ENCODE results near the gene OSGIN1.

Gene OSGIN1

GRCh38 chr16:83971165-83972130 is 18.4 kb downstream of the OSGIN1 start:
- no peak for DNase-seq (ENCODE audit: low spot score)

DNA sequence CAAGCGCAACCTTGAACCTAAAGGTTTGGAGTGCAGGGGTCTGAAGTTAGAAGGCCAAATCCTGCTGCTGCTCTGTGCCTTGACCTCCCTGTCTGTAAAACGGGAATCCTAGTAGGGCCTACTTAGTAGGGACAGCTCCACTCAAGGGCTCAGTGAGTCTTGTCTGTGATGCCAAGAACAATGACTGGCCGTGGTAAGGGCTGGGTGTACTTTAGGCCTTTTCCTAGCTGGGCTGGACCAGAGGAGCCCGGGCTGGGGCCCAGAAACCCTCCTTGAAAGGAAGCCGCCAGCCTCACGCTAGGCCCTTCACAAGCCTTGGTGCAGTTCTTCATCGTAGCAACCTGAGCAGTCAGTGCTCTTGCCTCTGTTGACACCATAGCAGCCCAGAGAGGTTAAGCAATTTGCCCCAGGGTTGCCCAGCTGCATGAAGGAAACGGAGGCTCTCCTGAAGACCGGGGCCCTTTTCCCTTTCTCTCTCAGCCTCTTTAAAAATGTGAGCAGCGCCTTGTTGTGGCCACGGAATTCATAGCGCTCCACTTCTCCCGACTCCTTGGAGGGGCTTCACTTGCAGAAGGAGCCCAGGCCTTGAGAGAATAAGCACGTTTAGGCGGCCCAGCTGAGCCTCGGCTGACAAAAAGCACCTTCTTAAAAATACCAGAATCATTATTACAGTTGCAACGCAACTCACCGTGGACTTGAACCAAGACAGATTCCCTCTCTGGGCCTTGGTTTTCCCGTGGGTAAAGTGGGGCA is 19.4 kb downstream of the OSGIN1 start:
- no peak for DNase-seq (ENCODE audit: low spot score)

- DNase-seq (ENCODE audit: low spot score): no peak
These were observed 20.0 kb downstream of the OSGIN1 start for GRCh38 chr16:83973077-83973476.

GRCh38 chr16:83973581-83974385 is 20.7 kb downstream of the OSGIN1 start:
- no peak for DNase-seq (ENCODE audit: low spot score)

DNA sequence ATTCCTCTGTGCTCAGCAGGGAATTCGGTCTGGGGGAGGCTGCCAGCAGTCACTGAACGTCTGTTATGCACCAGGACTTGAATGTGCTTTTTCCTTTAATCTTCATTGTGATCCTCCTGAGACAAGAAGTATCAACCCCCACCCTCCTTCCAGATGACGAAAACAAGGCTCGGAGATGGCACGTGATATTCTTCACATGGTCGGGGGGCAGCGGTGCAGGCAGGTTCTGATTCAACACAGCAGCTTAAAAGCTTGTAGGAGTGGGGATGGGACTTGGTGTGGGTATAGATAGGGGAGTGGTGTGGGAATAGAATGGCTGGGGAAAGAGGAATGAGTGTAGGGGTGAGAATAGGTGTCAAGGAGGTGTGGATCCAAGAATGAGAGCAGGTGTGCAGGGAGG is 21.4 kb downstream of the OSGIN1 start:
- no peak for DNase-seq (ENCODE audit: low spot score)

GRCh38 chr16:83975590-83976260 is 22.7 kb downstream of the OSGIN1 start:
- DNase-seq (ENCODE audit: low spot score): no peak

GRCh38 chr16:83977056-83977815 is 24.2 kb downstream of the OSGIN1 start:
- no peak for DNase-seq (ENCODE audit: low spot score)

- no peak for DNase-seq (ENCODE audit: low spot score)
These were observed 25.4 kb downstream of the OSGIN1 start for GRCh38 chr16:83978401-83978904.

DNA sequence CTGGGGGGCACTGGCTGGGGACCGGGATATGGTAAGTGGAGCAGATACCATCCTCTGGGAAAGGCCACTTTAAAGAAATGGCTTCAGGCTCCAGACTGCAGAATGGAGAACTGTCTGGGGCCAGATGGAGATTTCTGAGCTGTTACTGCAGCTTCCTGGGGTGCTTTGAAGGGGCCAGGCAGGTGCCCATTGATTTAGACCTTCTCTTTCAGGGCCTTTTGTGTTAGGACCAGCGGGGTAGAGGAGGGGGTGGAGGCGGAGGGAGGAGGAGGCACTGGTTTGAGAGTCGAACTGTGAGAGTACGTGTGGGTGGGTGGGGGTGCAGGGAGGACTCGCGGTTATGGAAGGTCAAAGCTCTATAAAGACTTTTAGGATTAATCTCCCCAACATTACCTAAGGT is 26.4 kb downstream of the OSGIN1 start:
- no peak for DNase-seq (ENCODE audit: low spot score)

- DNase-seq (ENCODE audit: low spot score): no peak
These were observed 27.8 kb downstream of the OSGIN1 start for GRCh38 chr16:83980794-83981193.

DNA sequence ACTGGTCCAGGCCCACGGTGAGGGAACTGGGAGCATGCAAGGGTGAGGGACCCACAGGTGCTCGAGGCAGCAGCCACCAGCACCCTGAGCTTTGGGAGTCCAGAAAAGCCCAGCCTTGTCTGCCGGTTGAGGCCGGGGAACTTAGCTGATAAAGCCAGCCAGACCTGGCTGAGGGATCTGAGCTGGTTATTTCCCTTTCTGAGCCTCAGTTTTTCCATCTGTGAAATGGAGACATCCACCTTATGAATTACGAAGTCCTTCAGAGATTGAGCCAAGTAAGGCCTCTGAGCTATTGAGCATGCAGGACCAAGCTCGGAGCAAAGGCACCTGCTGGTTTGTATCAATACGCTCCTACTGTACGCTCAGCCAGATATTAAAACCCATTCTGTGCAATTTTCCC is 28.8 kb downstream of the OSGIN1 start:
- DNase-seq (ENCODE audit: low spot score): no peak

DNA sequence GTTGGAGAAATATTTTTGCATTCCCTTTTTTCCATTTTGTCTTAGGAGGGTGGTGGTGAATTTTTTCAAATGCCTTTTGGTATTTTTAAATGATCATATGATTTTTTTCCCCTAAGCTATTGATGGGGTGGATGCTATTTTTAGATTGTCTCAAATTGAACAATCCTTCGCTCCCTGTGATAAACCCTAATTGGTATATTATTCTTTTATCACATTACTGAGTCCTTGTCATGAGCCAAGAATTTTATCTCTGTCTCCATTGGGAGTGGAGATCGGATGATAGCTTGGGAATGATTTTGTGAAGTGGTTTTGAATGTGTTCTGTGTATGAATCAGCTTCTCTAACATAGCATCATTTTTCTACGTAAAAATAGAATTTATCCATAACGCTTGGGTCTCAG is 30.5 kb downstream of the OSGIN1 start:
- DNase-seq (ENCODE audit: low spot score): no peak

GRCh38 chr16:83989300-83989699 is 36.3 kb downstream of the OSGIN1 start:
- no peak for DNase-seq (ENCODE audit: low spot score)

DNA sequence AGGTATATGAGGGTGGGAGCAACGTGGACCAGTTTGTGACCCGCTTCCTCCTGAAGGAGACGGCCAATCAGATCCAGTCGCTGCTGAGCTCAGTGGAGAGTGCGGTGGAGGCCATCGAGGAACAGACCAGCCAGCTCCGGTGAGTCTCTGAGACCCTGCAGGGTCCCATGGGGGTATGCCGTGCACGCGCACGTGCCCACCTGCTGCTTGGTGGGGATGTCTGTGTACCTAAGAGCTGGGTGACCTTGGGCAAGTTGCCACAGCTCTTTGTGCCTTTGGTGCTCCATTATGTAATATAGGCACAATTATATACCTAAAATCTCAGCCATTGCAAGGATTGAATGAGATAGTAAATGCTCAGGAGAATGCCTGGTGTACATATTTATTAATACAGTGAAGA is 37.5 kb downstream of the OSGIN1 start:
- no peak for DNase-seq (ENCODE audit: low spot score)

DNA sequence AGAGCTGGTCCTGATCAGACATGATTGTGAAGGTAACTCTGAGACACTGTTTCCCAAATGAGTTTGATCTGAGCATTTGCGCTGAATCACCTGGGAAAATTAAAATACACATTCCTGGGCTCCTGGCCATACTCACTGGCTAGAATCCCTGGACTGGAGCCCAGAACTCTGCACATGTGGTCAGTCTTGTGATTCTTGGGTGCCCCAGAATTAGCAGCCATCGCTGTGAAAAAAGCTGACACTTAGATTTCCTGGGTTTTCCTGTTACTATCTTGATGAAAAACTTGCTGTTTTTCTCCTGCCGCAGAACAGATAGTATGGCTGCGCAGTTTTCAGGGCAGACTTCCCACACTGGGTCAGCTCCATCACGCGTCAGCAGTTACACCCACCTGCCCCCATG is 39.6 kb downstream of the OSGIN1 start:
- DNase-seq (ENCODE audit: low spot score): no peak

- no peak for DNase-seq (ENCODE audit: low spot score)
These were observed 41.0 kb downstream of the OSGIN1 start for GRCh38 chr16:83994087-83994486.

GRCh38 chr16:83994703-83995102 is 41.7 kb downstream of the OSGIN1 start:
- DNase-seq (ENCODE audit: low spot score): no peak

DNA sequence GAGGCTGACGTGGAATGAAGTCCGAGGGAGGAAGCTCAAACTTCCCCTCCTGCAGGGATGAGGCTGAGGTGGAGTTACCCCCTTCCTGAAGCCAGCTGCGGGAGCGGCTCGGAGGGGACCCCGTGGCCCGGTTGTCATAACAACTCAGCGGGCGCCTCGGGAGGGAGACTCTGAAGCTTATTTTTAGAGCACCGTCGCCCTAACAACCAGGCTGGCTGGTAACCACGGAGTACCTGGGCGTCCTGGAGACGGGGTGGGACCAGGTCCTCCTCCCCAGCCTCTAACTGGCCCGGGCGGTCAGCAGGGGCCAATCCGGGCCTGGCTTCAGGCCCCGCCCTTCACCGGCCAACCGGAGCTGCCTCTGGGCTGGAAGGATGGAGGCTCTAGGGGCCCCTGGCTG is 42.7 kb downstream of the OSGIN1 start:
- peak; percentile 95 for DNase-seq (ENCODE audit: low spot score)

DNA sequence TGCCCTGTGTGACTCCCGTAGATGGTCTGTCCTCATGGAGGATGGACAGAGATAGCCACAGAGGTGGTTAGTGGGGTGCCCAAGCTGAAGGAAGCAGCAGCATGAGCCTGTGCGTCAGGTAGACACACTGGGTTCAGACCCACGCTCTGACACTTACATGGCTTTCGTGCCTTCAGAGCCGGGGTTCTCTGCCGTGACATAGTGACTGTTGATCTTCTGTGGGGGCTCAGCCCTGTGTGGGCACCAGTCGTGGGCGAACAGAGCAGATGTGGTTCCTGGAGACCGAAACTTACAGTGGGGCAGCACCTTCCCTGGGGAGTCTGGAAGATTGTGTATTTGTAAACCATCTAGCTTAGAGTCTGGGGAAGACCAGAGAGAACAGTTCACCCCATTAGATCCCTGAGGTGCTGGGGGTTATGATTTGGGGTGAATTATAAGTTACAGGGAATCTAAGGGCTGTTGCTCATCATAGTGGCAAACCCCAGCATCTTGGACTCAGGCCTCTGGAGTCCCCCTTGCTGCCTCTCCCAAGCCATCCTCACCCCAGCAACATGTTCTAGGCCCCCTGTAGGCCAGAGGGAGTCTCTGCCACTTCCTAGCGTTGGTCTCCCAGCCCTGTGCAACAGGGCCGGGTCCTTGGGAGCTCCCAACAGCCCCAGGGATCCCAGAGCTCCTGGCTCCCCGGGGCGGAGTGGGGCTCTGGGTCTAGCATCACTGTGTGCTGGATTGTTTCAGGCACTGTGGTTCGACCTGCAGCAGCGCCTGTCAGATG is 43.6 kb downstream of the OSGIN1 start:
- DNase-seq (ENCODE audit: low spot score): no peak

- no peak for DNase-seq (ENCODE audit: low spot score)
These were observed 45.1 kb downstream of the OSGIN1 start for GRCh38 chr16:83998091-83998490.

Measured in cerebellar cortex (tissue), 1 donor.